ENCODE data around the gene CD28. TPM values are rescaled to one million over a fixed set of nuclear protein-coding genes. Genes with fewer than 3 reads are reported as not detected.
"Not testable (repeated sequence)": the region's sequence is repeated elsewhere in the genome, so short reads cannot be mapped to it uniquely, and the experiment has no call there.

The CD28 gene
- total RNA-seq, 4 donors from 2014 or later, result 0.08 to 1.0 (median 0.15) TPM; not detected in 1

DNA sequence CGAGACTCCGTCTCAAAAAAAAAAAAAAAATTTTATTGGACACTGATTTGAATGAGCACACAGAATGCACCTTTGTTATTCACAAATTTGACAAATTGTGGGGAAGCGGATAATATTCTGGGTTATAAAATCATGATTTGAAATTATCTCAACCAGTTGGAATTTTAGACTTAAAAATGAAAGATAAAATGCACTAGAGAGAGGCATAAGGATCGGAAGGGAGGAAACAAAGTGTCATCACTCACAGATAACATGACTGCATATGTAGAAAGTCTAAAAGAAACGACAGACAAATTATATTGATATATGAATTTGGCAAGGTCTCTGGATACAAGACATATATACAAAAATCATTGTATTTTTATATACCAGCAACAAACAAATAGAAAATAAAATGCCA is 70.6 kb downstream of the CD28 start:
- TF ChIP-seq CTCF (IDR thresholded peaks at IDR 0.05) (no peak), POLR2A (IDR thresholded peaks at IDR 0.05) (no peak), POLR2AphosphoS5 (IDR thresholded peaks at IDR 0.05) (no peak), EP300 (IDR thresholded peaks at IDR 0.05) (no peak)
- Histone ChIP-seq H3K36me3 (no peaks in the 10 kb centered on the region), H3K27ac (no peak overlapping the region), H3K9me3 (no peaks in the 10 kb centered on the region), H3K27me3 (no peaks in the 10 kb centered on the region), H3K4me3 (no peak overlapping the region), H3K4me1 (peaks cover 4% of the 10 kb centered on the region)
- WGBS, result 69% methylated on average over 5 of the region's 5 CpGs
- DNase-seq (ENCODE audit: low spot score in 2 of 2), result no peak

GRCh38 chr2:203779477-203780073 is 73.1 kb downstream of the CD28 start:
- not testable (repeated sequence) for H3K27ac ChIP-seq; H3K4me3 ChIP-seq; DNase-seq (ENCODE audit: low spot score in 2 of 2); H3K9me3 ChIP-seq; H3K27me3 ChIP-seq; H3K36me3 ChIP-seq
- peaks cover 10% of the 10 kb centered on the region for H3K4me1 ChIP-seq
- WGBS, result 86% methylated on average over 4 of the region's 4 CpGs

GRCh38 chr2:203780231-203780630 is 73.8 kb downstream of the CD28 start:
- no peak for TF ChIP-seq POLR2AphosphoS5 (IDR thresholded peaks at IDR 0.05)
- no peak for TF ChIP-seq POLR2A (IDR thresholded peaks at IDR 0.05)
- no peak for TF ChIP-seq CTCF (IDR thresholded peaks at IDR 0.05)
- TF ChIP-seq EP300 (IDR thresholded peaks at IDR 0.05), result no peak
- Histone ChIP-seq H3K9me3 (no peaks in the 10 kb centered on the region), H3K4me3 (no peak overlapping the region), H3K4me1 (peaks cover 10% of the 10 kb centered on the region), H3K36me3 (no peaks in the 10 kb centered on the region), H3K27ac (no peak overlapping the region), H3K27me3 (no peaks in the 10 kb centered on the region)
- no peak for DNase-seq (ENCODE audit: low spot score in 2 of 2)

DNA sequence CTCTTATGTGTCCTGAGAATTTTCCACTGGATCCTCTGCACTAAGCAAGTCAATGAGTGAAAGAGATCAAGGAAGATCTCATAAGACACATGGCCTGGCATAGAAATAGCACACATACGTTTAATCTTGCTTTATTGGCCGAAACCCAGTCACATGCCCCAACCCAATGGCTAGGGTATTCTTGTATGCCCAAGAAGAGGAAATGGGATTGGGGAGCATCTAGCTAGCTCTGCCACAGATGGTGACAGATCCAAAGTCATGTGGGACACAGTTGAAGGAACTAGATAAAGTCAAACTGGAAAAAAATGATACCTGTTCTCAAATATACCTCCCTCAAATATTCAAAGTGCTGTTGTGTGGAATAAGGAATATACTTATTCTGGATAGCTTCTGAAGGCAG is 74.7 kb downstream of the CD28 start:
- DNase-seq (ENCODE audit: low spot score in 2 of 2), result no peak
- WGBS, result 76% methylated on average over 2 of the region's 2 CpGs

DNA sequence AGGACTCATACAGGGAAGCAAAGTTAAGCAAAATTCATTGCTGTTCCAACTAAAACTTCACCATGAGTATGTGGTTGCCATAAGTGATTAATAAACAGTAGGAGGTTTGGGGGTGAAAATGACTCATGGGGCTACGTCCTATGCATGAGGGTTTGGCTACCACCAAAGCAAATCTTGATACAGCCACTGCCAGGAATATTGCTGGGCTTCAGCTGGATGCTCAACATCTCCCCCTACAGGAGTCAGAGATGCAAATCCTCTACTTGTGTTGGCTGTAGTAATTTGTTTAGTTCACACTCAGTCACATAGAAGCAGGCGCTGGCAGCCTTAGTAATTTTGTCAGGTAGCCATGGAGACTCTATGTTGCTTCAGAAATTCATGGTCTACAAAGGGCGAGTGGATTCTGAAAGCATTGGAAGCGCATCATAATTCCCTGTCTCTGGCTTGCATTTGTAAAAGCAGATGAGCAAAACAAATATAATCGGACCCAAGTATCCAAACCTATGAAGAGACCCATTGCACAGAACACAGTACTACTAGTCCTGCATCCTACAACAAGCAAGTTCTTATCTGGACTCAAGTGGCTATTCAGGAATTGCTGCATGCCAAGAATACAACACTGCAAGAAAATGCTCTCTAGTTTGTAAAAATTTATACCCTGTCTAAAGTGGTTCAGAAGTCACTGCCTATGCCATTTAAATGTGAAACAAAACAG is 76.0 kb downstream of the CD28 start:
- Histone ChIP-seq H3K27me3 (no peaks in the 10 kb centered on the region), H3K27ac (no peak overlapping the region)

More for the DNA sequence above, 74.7 kb downstream of the CD28 start:
- no peak for TF ChIP-seq CTCF (IDR thresholded peaks at IDR 0.05)
- TF ChIP-seq EP300 (IDR thresholded peaks at IDR 0.05), result no peak
- TF ChIP-seq POLR2AphosphoS5 (IDR thresholded peaks at IDR 0.05), result no peak
- TF ChIP-seq POLR2A (IDR thresholded peaks at IDR 0.05), result no peak
- Histone ChIP-seq H3K27me3 (no peaks in the 10 kb centered on the region), H3K36me3 (no peaks in the 10 kb centered on the region), H3K27ac (no peak overlapping the region), H3K4me3 (no peak overlapping the region), H3K4me1 (peaks cover 17% of the 10 kb centered on the region), H3K9me3 (no peaks in the 10 kb centered on the region)

More for the DNA sequence above, 76.0 kb downstream of the CD28 start:
- no peak for DNase-seq (ENCODE audit: low spot score in 2 of 2)
- Histone ChIP-seq H3K9me3 (no peaks in the 10 kb centered on the region), H3K4me3 (no peak overlapping the region), H3K36me3 (no peaks in the 10 kb centered on the region), H3K4me1 (peaks cover 28% of the 10 kb centered on the region)
- WGBS, result 42% methylated on average over 5 of the region's 5 CpGs
- TF ChIP-seq CTCF (IDR thresholded peaks at IDR 0.05) (peak; percentile 41 to 71), POLR2A (IDR thresholded peaks at IDR 0.05) (no peak)

Measured in suprapubic skin (tissue), 4 donors.